ENCODE results near the gene SEC14L2. TPM values are rescaled to one million over a fixed set of nuclear protein-coding genes. Genes with fewer than 3 reads are reported as not detected.

SEC14L2 gene
- polyA plus RNA-seq, 1 donor from 2014 or later: 2.7 TPM

DNA sequence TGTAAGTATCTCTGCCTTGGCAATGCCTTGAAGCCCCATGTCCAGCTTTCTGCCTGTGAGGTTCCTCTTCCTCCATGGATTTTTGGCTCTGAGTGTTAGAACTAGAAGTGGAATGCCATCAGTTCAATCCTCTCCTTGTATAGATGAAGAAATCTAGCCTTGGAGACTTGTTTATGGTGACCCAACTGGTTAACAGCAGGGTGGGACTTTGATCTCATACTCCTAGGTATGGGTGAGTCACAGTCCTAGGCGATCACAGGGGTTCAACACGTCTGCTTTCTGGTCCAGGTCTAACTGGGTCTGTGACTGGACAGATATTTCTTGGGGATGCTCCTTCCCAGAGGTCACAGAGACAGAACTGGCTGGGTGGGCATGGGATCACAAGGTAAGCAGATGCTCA, 19.6 kb downstream of the SEC14L2 start:
- Histone ChIP-seq H3K9ac (ENCODE audit: low read length) (no peak overlapping the region), H3K36me3 (ENCODE audit: insufficient read depth, low read length) (no peaks in the 10 kb centered on the region), H3K27ac (ENCODE audit: low read length) (no peak overlapping the region), H3K9me2 (ENCODE audit: insufficient read depth, low read length) (no peaks in the 10 kb centered on the region), H2AFZ (ENCODE audit: low read depth, low read length) (no peak overlapping the region), H3K79me2 (replicated peaks; ENCODE audit: insufficient read depth, low read length) (no peaks in the 10 kb centered on the region), H3K4me3 (ENCODE audit: low read length) (no peak overlapping the region), H4K20me1 (ENCODE audit: insufficient read depth) (no peaks in the 10 kb centered on the region), H3K9me3 (ENCODE audit: low read length) (no peaks in the 10 kb centered on the region), H3K4me2 (ENCODE audit: low read length) (no peak overlapping the region), H3K27me3 (ENCODE audit: insufficient read depth, low read depth, low read length) (no peaks in the 10 kb centered on the region), H3F3A (ENCODE audit: insufficient read depth, low read length, poor library complexity, severe bottlenecking) (no peaks in the 10 kb centered on the region)
- TF ChIP-seq EZH2 (IDR thresholded peaks at IDR 0.05; ENCODE audit: borderline replicate concordance, insufficient read depth, low read length, poor library complexity, severe bottlenecking): no peak
- TF ChIP-seq TAF1 (IDR thresholded peaks at IDR 0.05; ENCODE audit: low read depth): no peak
- TF ChIP-seq SMC3 (conservative IDR thresholded peaks at IDR 0.05; ENCODE audit: poor library complexity): no peak
- no peak for TF ChIP-seq MXI1 (conservative IDR thresholded peaks at IDR 0.05; ENCODE audit: poor library complexity, severe bottlenecking)
- TF ChIP-seq, protein P1, sequence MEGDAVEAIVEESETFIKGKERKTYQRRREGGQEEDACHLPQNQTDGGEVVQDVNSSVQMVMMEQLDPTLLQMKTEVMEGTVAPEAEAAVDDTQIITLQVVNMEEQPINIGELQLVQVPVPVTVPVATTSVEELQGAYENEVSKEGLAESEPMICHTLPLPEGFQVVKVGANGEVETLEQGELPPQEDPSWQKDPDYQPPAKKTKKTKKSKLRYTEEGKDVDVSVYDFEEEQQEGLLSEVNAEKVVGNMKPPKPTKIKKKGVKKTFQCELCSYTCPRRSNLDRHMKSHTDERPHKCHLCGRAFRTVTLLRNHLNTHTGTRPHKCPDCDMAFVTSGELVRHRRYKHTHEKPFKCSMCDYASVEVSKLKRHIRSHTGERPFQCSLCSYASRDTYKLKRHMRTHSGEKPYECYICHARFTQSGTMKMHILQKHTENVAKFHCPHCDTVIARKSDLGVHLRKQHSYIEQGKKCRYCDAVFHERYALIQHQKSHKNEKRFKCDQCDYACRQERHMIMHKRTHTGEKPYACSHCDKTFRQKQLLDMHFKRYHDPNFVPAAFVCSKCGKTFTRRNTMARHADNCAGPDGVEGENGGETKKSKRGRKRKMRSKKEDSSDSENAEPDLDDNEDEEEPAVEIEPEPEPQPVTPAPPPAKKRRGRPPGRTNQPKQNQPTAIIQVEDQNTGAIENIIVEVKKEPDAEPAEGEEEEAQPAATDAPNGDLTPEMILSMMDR (IDR thresholded peaks at IDR 0.05; ENCODE audit: poor library complexity, severe bottlenecking): no peak
- no peak for TF ChIP-seq POLR2AphosphoS5 (IDR thresholded peaks at IDR 0.05)
- TF ChIP-seq, protein P2, sequence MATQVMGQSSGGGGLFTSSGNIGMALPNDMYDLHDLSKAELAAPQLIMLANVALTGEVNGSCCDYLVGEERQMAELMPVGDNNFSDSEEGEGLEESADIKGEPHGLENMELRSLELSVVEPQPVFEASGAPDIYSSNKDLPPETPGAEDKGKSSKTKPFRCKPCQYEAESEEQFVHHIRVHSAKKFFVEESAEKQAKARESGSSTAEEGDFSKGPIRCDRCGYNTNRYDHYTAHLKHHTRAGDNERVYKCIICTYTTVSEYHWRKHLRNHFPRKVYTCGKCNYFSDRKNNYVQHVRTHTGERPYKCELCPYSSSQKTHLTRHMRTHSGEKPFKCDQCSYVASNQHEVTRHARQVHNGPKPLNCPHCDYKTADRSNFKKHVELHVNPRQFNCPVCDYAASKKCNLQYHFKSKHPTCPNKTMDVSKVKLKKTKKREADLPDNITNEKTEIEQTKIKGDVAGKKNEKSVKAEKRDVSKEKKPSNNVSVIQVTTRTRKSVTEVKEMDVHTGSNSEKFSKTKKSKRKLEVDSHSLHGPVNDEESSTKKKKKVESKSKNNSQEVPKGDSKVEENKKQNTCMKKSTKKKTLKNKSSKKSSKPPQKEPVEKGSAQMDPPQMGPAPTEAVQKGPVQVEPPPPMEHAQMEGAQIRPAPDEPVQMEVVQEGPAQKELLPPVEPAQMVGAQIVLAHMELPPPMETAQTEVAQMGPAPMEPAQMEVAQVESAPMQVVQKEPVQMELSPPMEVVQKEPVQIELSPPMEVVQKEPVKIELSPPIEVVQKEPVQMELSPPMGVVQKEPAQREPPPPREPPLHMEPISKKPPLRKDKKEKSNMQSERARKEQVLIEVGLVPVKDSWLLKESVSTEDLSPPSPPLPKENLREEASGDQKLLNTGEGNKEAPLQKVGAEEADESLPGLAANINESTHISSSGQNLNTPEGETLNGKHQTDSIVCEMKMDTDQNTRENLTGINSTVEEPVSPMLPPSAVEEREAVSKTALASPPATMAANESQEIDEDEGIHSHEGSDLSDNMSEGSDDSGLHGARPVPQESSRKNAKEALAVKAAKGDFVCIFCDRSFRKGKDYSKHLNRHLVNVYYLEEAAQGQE (IDR thresholded peaks at IDR 0.05; ENCODE audit: borderline replicate concordance): no peak
- no peak for TF ChIP-seq RAD21 (conservative IDR thresholded peaks at IDR 0.05)
- no peak for TF ChIP-seq EP300 (conservative IDR thresholded peaks at IDR 0.05; ENCODE audit: poor library complexity, severe bottlenecking)

DNA sequence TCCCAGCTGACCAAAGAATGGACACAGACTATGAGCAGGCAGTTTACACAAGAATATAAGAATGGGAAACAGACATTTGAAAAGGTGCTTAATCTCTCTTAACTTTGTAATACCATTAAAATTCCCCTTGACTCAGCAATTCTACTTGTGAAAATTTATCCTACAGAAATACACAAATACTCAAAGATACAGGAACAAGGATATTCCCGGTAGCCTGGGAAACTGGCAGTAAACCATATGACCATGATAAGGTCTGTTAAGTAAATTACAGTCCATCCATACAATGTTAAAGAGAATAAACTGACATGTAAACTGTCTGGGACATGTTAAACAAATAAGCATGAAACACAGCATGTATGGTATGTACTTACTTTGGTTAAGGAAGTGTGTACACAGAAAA, 20.0 kb downstream of the SEC14L2 start:
- Histone ChIP-seq H3K27ac (ENCODE audit: low read length) (no peak overlapping the region), H3K9ac (ENCODE audit: low read length) (no peak overlapping the region), H3K4me2 (ENCODE audit: low read length) (no peak overlapping the region), H3K27me3 (ENCODE audit: insufficient read depth, low read depth, low read length) (no peaks in the 10 kb centered on the region), H3F3A (ENCODE audit: insufficient read depth, low read length, poor library complexity, severe bottlenecking) (no peaks in the 10 kb centered on the region), H3K9me3 (ENCODE audit: low read length) (no peaks in the 10 kb centered on the region), H3K4me3 (ENCODE audit: low read length) (no peak overlapping the region), H2AFZ (ENCODE audit: low read depth, low read length) (no peak overlapping the region), H3K9me2 (ENCODE audit: insufficient read depth, low read length) (no peaks in the 10 kb centered on the region), H4K20me1 (ENCODE audit: insufficient read depth) (no peaks in the 10 kb centered on the region), H3K36me3 (ENCODE audit: insufficient read depth, low read length) (no peaks in the 10 kb centered on the region), H3K79me2 (replicated peaks; ENCODE audit: insufficient read depth, low read length) (no peaks in the 10 kb centered on the region)
- TF ChIP-seq MXI1 (conservative IDR thresholded peaks at IDR 0.05; ENCODE audit: poor library complexity, severe bottlenecking): no peak
- TF ChIP-seq TAF1 (IDR thresholded peaks at IDR 0.05; ENCODE audit: low read depth): no peak
- TF ChIP-seq, protein P2 (IDR thresholded peaks at IDR 0.05; ENCODE audit: borderline replicate concordance): no peak
- TF ChIP-seq POLR2AphosphoS5 (IDR thresholded peaks at IDR 0.05): no peak
- no peak for TF ChIP-seq RAD21 (conservative IDR thresholded peaks at IDR 0.05)
- no peak for TF ChIP-seq EP300 (conservative IDR thresholded peaks at IDR 0.05; ENCODE audit: poor library complexity, severe bottlenecking)
- no peak for TF ChIP-seq EZH2 (IDR thresholded peaks at IDR 0.05; ENCODE audit: borderline replicate concordance, insufficient read depth, low read length, poor library complexity, severe bottlenecking)
- TF ChIP-seq, protein P1 (IDR thresholded peaks at IDR 0.05; ENCODE audit: poor library complexity, severe bottlenecking): no peak
- no peak for TF ChIP-seq SMC3 (conservative IDR thresholded peaks at IDR 0.05; ENCODE audit: poor library complexity)
